Caco-2 (cell line): ENCODE results near the gene RAPGEF1. TPM values are rescaled to one million over a fixed set of nuclear protein-coding genes. Genes with fewer than 3 reads are reported as not detected.
"Not testable (repeated sequence)": the region's sequence is repeated elsewhere in the genome, so short reads cannot be mapped to it uniquely, and the experiment has no call there.

ENCODE experiments used
- BruUV-seq: library from RNA; stranded (reverse); fragments of 400-500 nt; replicated peaks from 2 replicates; lab custom pipeline; 2021; lab: Mats Ljungman, UMichigan
- CTCF ChIA-PET: fragments of 300-600 bp; sonication (Branson Sonifier 250); formaldehyde crosslinking; loops from one replicate; lab custom pipeline; 2022; ENCODE audit warnings: antibody characterized with exemption; lab: Charles Lee
- POLR2A ChIA-PET: fragments of 300-600 bp; sonication (Branson Sonifier 250); formaldehyde crosslinking; loops from one replicate; lab custom pipeline; 2022; ENCODE audit warnings: antibody characterized with exemption; lab: Charles Lee
- DNase-seq, 2 experiments: peaks; one replicate each; pipeline versions ENCODE4 v3.0.0 to v3.0.0-alpha.2; 2020 to 2022
- H3K27me3 ChIP-seq: replicated peaks from 2 replicates; pipeline ENCODE4 v1.6.0; 2011; ENCODE audit warnings: low read length; ENCODE audit not compliant: control insufficient read depth, insufficient read depth
- H3K36me3 ChIP-seq: 2 replicates; pipeline ENCODE4 v1.5.1; 2011; ENCODE audit warnings: low read length; ENCODE audit not compliant: control insufficient read depth, insufficient read depth
- H3K4me1 ChIP-seq: fragments of 250-450 bp; sonication (Bioruptor Pico); 2 replicates; pipeline ENCODE4 v1.5.1; 2020; ENCODE audit warnings: mild to moderate bottlenecking
- H3K4me3 ChIP-seq: 2 replicates; pipeline ENCODE4 v1.5.1; 2011; ENCODE audit warnings: low read depth, mild to moderate bottlenecking, control low read depth, low read length
- H3K9me3 ChIP-seq: fragments of 250-450 bp; sonication (Bioruptor Pico); 2 replicates; pipeline ENCODE4 v1.5.1; 2020; ENCODE audit warnings: mild to moderate bottlenecking, moderate library complexity
- H3K27ac Mint-ChIP-seq: one replicate; pipeline ENCODE4 v1.8.0; 2022; ENCODE audit warnings: mixed read lengths; ENCODE audit not compliant: unreplicated experiment
- H3K27me3 Mint-ChIP-seq: one replicate; pipeline ENCODE4 v1.8.0; 2022; ENCODE audit warnings: mixed read lengths; ENCODE audit not compliant: insufficient read depth, unreplicated experiment
- H3K36me3 Mint-ChIP-seq: one replicate; pipeline ENCODE4 v1.8.0; 2022; ENCODE audit warnings: mild to moderate bottlenecking, mixed read lengths; ENCODE audit not compliant: insufficient read depth, unreplicated experiment
- H3K4me1 Mint-ChIP-seq: one replicate; pipeline ENCODE4 v1.8.0; 2022; ENCODE audit warnings: low read depth, mixed read lengths; ENCODE audit not compliant: unreplicated experiment
- H3K4me3 Mint-ChIP-seq: one replicate; pipeline ENCODE4 v1.8.0; 2022; ENCODE audit warnings: mild to moderate bottlenecking, moderate library complexity, mixed read lengths; ENCODE audit not compliant: unreplicated experiment
- H3K9me3 Mint-ChIP-seq: one replicate; pipeline ENCODE4 v1.8.0; 2022; ENCODE audit warnings: mixed read lengths; ENCODE audit not compliant: unreplicated experiment
- CTCF ChIP-seq, 2 experiments: fragments of 200-600 bp in 1 of 2; IDR thresholded peaks; 1 replicate in 1 of 2; 2 replicates in 1 of 2; pipeline versions ENCODE4 v1.5.1 to v1.8.0; 2011 to 2022; ENCODE audit warnings: antibody characterized with exemption in 1 of 2, control low read depth in 1 of 2, inconsistent platforms in 1 of 2, low read depth in 1 of 2, low read length in 1 of 2, mild to moderate bottlenecking in 1 of 2, moderate library complexity in 1 of 2; ENCODE audit not compliant: insufficient read depth in 1 of 2, severe bottlenecking in 1 of 2, unreplicated experiment in 1 of 2
- intact Hi-C: fragments of 100-400 bp; cut with micrococcal nuclease; formaldehyde crosslinking; loops from one replicate; pipeline ENCODE4 v1.10.0; 2022; ENCODE audit not compliant: unreplicated experiment
- total RNA-seq: library from RNA; stranded (reverse); gene quantifications from 2 replicates; pipeline ENCODE4 v1.2.3, GENCODE V29; 2022

RAPGEF1 gene
- total RNA-seq, 1 experiment from 2014 or later, result 75.4 TPM

GRCh38 chr9:131688377-131688776, 51.5 kb downstream of the RAPGEF1 start:
- Mint-ChIP-seq H3K9me3 (no peaks in the 10 kb centered on the region), H3K4me3 (no peak overlapping the region), H3K27me3 (no peaks in the 10 kb centered on the region), H3K36me3 (no peaks in the 10 kb centered on the region), H3K4me1 (peaks cover 14% of the 10 kb centered on the region), H3K27ac (no peak overlapping the region)
- no TSS peak for BruUV-seq
- peaks cover 24% of the 10 kb centered on the region for H3K4me1 ChIP-seq
- POLR2A ChIA-PET, result no interaction called here
- H3K4me3 ChIP-seq, result no peak overlapping the region
- no peak for TF ChIP-seq CTCF (IDR thresholded peaks at IDR 0.05; ENCODE audit: insufficient read depth in 1 of 2, low read depth in 1 of 2, low read length in 1 of 2, severe bottlenecking in 1 of 2, unreplicated experiment in 1 of 2)
- CTCF ChIA-PET, result no interaction called here
- intact Hi-C loops, result no loop called here
- no peaks in the 10 kb centered on the region for H3K36me3 ChIP-seq
- H3K9me3 ChIP-seq, result no peaks in the 10 kb centered on the region
- no peaks in the 10 kb centered on the region for H3K27me3 ChIP-seq
- no peak for DNase-seq

- Histone ChIP-seq H3K4me3 (no peak overlapping the region), H3K36me3 (no peaks in the 10 kb centered on the region), H3K4me1 (peaks cover under 1% of the 10 kb centered on the region; the same call in 1 of the 2 replicates), H3K9me3 (no peaks in the 10 kb centered on the region), H3K27me3 (no peaks in the 10 kb centered on the region)
- Mint-ChIP-seq H3K36me3 (no peaks in the 10 kb centered on the region), H3K27me3 (no peaks in the 10 kb centered on the region), H3K9me3 (no peaks in the 10 kb centered on the region), H3K4me3 (no peak overlapping the region), H3K4me1 (no peaks in the 10 kb centered on the region), H3K27ac (no peak overlapping the region)
- POLR2A ChIA-PET, result no interaction called here
- BruUV-seq, result no TSS peak
- DNase-seq, result no peak
- CTCF ChIA-PET, result no interaction called here
- intact Hi-C loops, result no loop called here
- no peak for TF ChIP-seq CTCF (IDR thresholded peaks at IDR 0.05; ENCODE audit: insufficient read depth in 1 of 2, low read depth in 1 of 2, low read length in 1 of 2, severe bottlenecking in 1 of 2, unreplicated experiment in 1 of 2)
Observed at GRCh38 chr9:131685753-131686706, 53.8 kb downstream of the RAPGEF1 start.

GRCh38 chr9:131683094-131683493, 56.8 kb downstream of the RAPGEF1 start:
- H3K36me3 ChIP-seq, BruUV-seq, H3K27me3 Mint-ChIP-seq, H3K9me3 ChIP-seq, DNase-seq, H3K9me3 Mint-ChIP-seq, CTCF ChIA-PET, H3K4me3 Mint-ChIP-seq, H3K4me1 Mint-ChIP-seq, H3K36me3 Mint-ChIP-seq, H3K27me3 ChIP-seq, H3K4me3 ChIP-seq, intact Hi-C loops, POLR2A ChIA-PET, H3K27ac Mint-ChIP-seq: not testable (repeated sequence)
- H3K4me1 ChIP-seq, result peaks cover 10% of the 10 kb centered on the region
